HepG2 (cell line): ENCODE measurements around the gene TSSK3.

ENCODE experiments used
- CBFB ChIP-seq: sonication (generic); formaldehyde crosslinking; IDR thresholded peaks from 2 replicates; pipeline ENCODE4 v1.4.0; 2020; ENCODE audit warnings: missing genetic modification reagents
- EP300 ChIP-seq, 3 experiments: sonication (generic) in 1 of 3; formaldehyde crosslinking in 1 of 3; IDR thresholded peaks; 2 replicates each; pipeline versions ENCODE4 v1.5.1 to v1.6.1; 2011 to 2020; ENCODE audit warnings: low read depth in 2 of 3, low read length in 2 of 3, borderline replicate concordance in 1 of 3, improper control_type of control experiment in 1 of 3, mild to moderate bottlenecking in 1 of 3, missing genetic modification reagents in 1 of 3, moderate library complexity in 1 of 3
- EZH2 ChIP-seq: conservative IDR thresholded peaks from 2 replicates; pipeline ENCODE4 v1.6.1; 2012; ENCODE audit warnings: mild to moderate bottlenecking, low read depth, low read length, moderate library complexity
- GTF2F1 ChIP-seq: fragments of 150-350 bp; IDR thresholded peaks from 2 replicates; pipeline ENCODE4 v1.6.1; 2014; ENCODE audit warnings: low read length
- HNF1B ChIP-seq: sonication (generic); formaldehyde crosslinking; IDR thresholded peaks from 2 replicates; pipeline ENCODE4 v1.5.1; 2020; ENCODE audit warnings: mild to moderate bottlenecking, moderate library complexity, missing genetic modification reagents
- NCOA2 ChIP-seq: sonication (generic); formaldehyde crosslinking; IDR thresholded peaks from 2 replicates; pipeline ENCODE4 v1.8.0; 2022; ENCODE audit warnings: inconsistent platforms
- TCF7L2 ChIP-seq: IDR thresholded peaks from 2 replicates; pipeline ENCODE4 v1.6.1; 2011; ENCODE audit warnings: mild to moderate bottlenecking, low read depth, low read length, moderate library complexity
- ZBTB33 ChIP-seq: sonication (generic); formaldehyde crosslinking; IDR thresholded peaks from 2 replicates; pipeline ENCODE4 v1.4.0; 2020; ENCODE audit warnings: missing genetic modification reagents
- ZNF224 ChIP-seq: sonication (generic); formaldehyde crosslinking; IDR thresholded peaks from 2 replicates; pipeline ENCODE4 v1.5.0; 2020; ENCODE audit warnings: mild to moderate bottlenecking, missing genetic modification reagents
- ZNF451 ChIP-seq: sonication (generic); formaldehyde crosslinking; IDR thresholded peaks from 2 replicates; pipeline ENCODE4 v1.5.0; 2020; ENCODE audit warnings: mild to moderate bottlenecking, missing genetic modification reagents
- ZNF549 ChIP-seq: sonication (generic); formaldehyde crosslinking; IDR thresholded peaks from 2 replicates; pipeline ENCODE4 v1.5.0; 2020; ENCODE audit warnings: missing genetic modification reagents
- ZNF674 ChIP-seq: sonication (generic); formaldehyde crosslinking; IDR thresholded peaks from 2 replicates; pipeline ENCODE4 v1.5.0; 2020; ENCODE audit warnings: low read depth, mild to moderate bottlenecking, missing genetic modification reagents
- ZNF691 ChIP-seq: sonication (generic); formaldehyde crosslinking; IDR thresholded peaks from 2 replicates; pipeline ENCODE4 v1.4.0; 2020; ENCODE audit warnings: missing genetic modification reagents, low read depth, mild to moderate bottlenecking, borderline replicate concordance
- ZNF790 ChIP-seq: sonication (generic); formaldehyde crosslinking; IDR thresholded peaks from 2 replicates; pipeline ENCODE4 v1.8.0; 2022; ENCODE audit warnings: missing genetic modification reagents, mild to moderate bottlenecking, borderline replicate concordance

GRCh38 chr1:32330558-32331151 is 31.7 kb upstream of the TSSK3 start:
- TF ChIP-seq ZNF691 (no peak), GTF2F1 (no peak), CBFB (no peak), NCOA2 (CRISPR knock-in tag) (no peak), ZNF549 (CRISPR knock-in tag) (no peak), ZNF224 (no peak), TCF7L2 (no peak), ZBTB33 (CRISPR knock-in tag) (no peak), EP300 (IDR thresholded peaks at IDR 0.05; ENCODE audit: low read depth in 2 of 2, low read length in 2 of 2) (no peak), EP300 (CRISPR knock-in tag; IDR thresholded peaks at IDR 0.05; ENCODE audit: borderline replicate concordance) (no peak), HNF1B (CRISPR knock-in tag) (no peak), ZNF790 (CRISPR knock-in tag) (no peak), EZH2 (no peak), ZNF674 (CRISPR knock-in tag) (no peak), ZNF451 (CRISPR knock-in tag) (no peak)
